HL-60 (cell line): ENCODE results near the gene CLDND1.

Experiments used
- DNase-seq, 2 experiments: peaks; one replicate each; pipeline ENCODE4 v3.0.0-alpha.2; 2010 to 2020; ENCODE audit warnings: low read depth in 1 of 2, low spot score in 1 of 2
- H3K27ac ChIP-seq: fragments of 250-450 bp; sonication (Bioruptor Pico); replicated peaks from 2 replicates; pipeline ENCODE4 v1.5.1; 2020; ENCODE audit warnings: mild to moderate bottlenecking, moderate library complexity
- H3K27me3 ChIP-seq: fragments of 250-450 bp; sonication (Bioruptor Pico); 2 replicates; pipeline ENCODE4 v1.5.1; 2021; ENCODE audit warnings: mild to moderate bottlenecking, moderate library complexity; ENCODE audit not compliant: insufficient read depth, poor library complexity, severe bottlenecking
- H3K4me3 ChIP-seq: replicated peaks from 2 replicates; pipeline ENCODE4 v1.5.1; 2011; ENCODE audit warnings: mild to moderate bottlenecking, control low read depth, low read length; ENCODE audit not compliant: insufficient read depth
- CTCF ChIP-seq: IDR thresholded peaks from one replicate; pipeline ENCODE4 v1.5.1; 2011; ENCODE audit warnings: low read length, control low read depth, inconsistent platforms; ENCODE audit not compliant: insufficient read depth
- GABPA ChIP-seq: IDR thresholded peaks from 2 replicates; pipeline ENCODE4 v1.6.1; 2012; ENCODE audit warnings: low read depth
- POLR2AphosphoS5 ChIP-seq: IDR thresholded peaks from 2 replicates; pipeline ENCODE4 v1.6.1; 2012; ENCODE audit warnings: low read depth
- REST ChIP-seq: IDR thresholded peaks from 2 replicates; pipeline ENCODE4 v1.6.1; 2012; ENCODE audit warnings: low read depth; ENCODE audit not compliant: insufficient replicate concordance
- SPI1 ChIP-seq: IDR thresholded peaks from 2 replicates; pipeline ENCODE4 v1.6.1; 2012; ENCODE audit warnings: low read depth, mild to moderate bottlenecking, borderline replicate concordance

CLDND1 gene

GRCh38 chr3:98518816-98519215 is 3.9 kb downstream of the CLDND1 start:
- TF ChIP-seq CTCF (no peak), REST (no peak), SPI1 (no peak), GABPA (no peak), POLR2AphosphoS5 (no peak)
- no peak overlapping the region for H3K27ac ChIP-seq
- DNase-seq = no peak
- H3K27me3 ChIP-seq = no peaks in the 10 kb centered on the region
- no peak overlapping the region for H3K4me3 ChIP-seq

DNA sequence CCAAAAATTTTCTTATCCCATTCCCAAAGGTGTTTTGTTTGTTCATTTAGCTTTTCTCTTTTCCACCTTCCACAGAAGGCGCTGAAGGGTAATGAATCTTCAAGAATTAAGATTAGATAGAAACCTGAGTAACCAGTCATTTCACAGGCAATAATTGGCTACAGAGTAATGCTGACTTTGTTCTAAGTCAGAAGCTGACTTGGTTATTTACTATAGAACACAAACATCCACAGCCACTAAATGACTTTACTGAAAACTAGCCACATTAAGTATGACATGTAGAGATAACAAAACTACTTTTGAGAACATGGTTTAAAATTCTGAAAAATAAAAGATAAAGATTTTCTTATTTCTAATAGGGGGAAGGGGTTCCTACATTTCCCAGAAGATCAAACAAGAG is 7.8 kb downstream of the CLDND1 start:
- Histone ChIP-seq H3K27ac (no peak overlapping the region), H3K4me3 (no peak overlapping the region), H3K27me3 (no peaks in the 10 kb centered on the region)
- no peak for TF ChIP-seq REST
- no peak for TF ChIP-seq SPI1
- no peak for TF ChIP-seq CTCF
- TF ChIP-seq POLR2AphosphoS5 = no peak
- DNase-seq = no peak

GRCh38 chr3:98513736-98514135 is 9.0 kb downstream of the CLDND1 start:
- Histone ChIP-seq H3K27ac (no peak overlapping the region), H3K4me3 (no peak overlapping the region), H3K27me3 (no peaks in the 10 kb centered on the region)
- TF ChIP-seq SPI1 (no peak), REST (no peak), GABPA (no peak), CTCF (no peak), POLR2AphosphoS5 (no peak)
- no peak for DNase-seq
